Measurements from ENCODE around the gene ATF3. TPM values are rescaled to one million over a fixed set of nuclear protein-coding genes. Genes with fewer than 3 reads are reported as not detected.
"Not testable (repeated sequence)": the region's sequence is repeated elsewhere in the genome, so short reads cannot be mapped to it uniquely, and the experiment has no call there.

Gene ATF3
- total RNA-seq, 4 donors from 2014 or later: 1.8 to 42.6 (median 24.4) TPM

GRCh38 chr1:212656730-212657129, 48.2 kb downstream of the ATF3 start:
- Histone ChIP-seq H3K4me3 (no peak overlapping the region), H3K9me3 (no peaks in the 10 kb centered on the region), H3K36me3 (no peaks in the 10 kb centered on the region), H3K27ac (no peak overlapping the region), H3K27me3 (no peaks in the 10 kb centered on the region), H3K4me1 (no peaks in the 10 kb centered on the region)
- TF ChIP-seq CTCF (IDR thresholded peaks at IDR 0.05) (no peak), POLR2A (IDR thresholded peaks at IDR 0.05) (no peak)
- intact Hi-C loops (cut with DNase I; ENCODE audit: low total_unique reads): no loop called here
- DNase-seq: no peak

- intact Hi-C loops (cut with DNase I; ENCODE audit: low total_unique reads); H3K27ac ChIP-seq; H3K4me3 ChIP-seq; H3K4me1 ChIP-seq; DNase-seq; H3K27me3 ChIP-seq; H3K36me3 ChIP-seq; H3K9me3 ChIP-seq: not testable (repeated sequence)
Measured at GRCh38 chr1:212658250-212658649, 49.7 kb downstream of the ATF3 start.

GRCh38 chr1:212664409-212665199, 56.0 kb downstream of the ATF3 start:
- H3K9me3 ChIP-seq: no peaks in the 10 kb centered on the region
- DNase-seq: no peak
- intact Hi-C loops (cut with DNase I; ENCODE audit: low total_unique reads): loop anchor here (10.0 kb wide), 1 partner anchor 120 kb away; no protein-coding TSS in a partner anchor
- H3K27ac ChIP-seq: no peak overlapping the region
- H3K36me3 ChIP-seq: no peaks in the 10 kb centered on the region
- peaks cover 0 to 7% of the 10 kb centered on the region in 2 donors for H3K4me1 ChIP-seq
- no peak for TF ChIP-seq POLR2A (IDR thresholded peaks at IDR 0.05)
- no peak for TF ChIP-seq CTCF (IDR thresholded peaks at IDR 0.05)
- no peaks in the 10 kb centered on the region for H3K27me3 ChIP-seq
- no peak overlapping the region for H3K4me3 ChIP-seq

- peak; percentile 66 to 77 for DNase-seq
- no peaks in the 10 kb centered on the region for H3K27me3 ChIP-seq
- peaks cover 0 to 7% of the 10 kb centered on the region in 2 donors for H3K4me1 ChIP-seq
- H3K9me3 ChIP-seq: no peaks in the 10 kb centered on the region
- TF ChIP-seq CTCF (IDR thresholded peaks at IDR 0.05) (peak; percentile 86 to 96 (median 92)), POLR2A (IDR thresholded peaks at IDR 0.05) (no peak)
- peak overlapping the region; percentile 37 to 49 for H3K4me3 ChIP-seq
- H3K36me3 ChIP-seq: no peaks in the 10 kb centered on the region
- intact Hi-C loops (cut with DNase I; ENCODE audit: low total_unique reads): loop anchor here (10.0 kb wide), 1 partner anchor 119 kb away; no protein-coding TSS in a partner anchor
- H3K27ac ChIP-seq: peak overlapping the region; percentile 48 to 66
Measured at GRCh38 chr1:212665241-212666115, 56.9 kb downstream of the ATF3 start.

- intact Hi-C loops (cut with DNase I; ENCODE audit: low total_unique reads): loop anchor here (10.0 kb wide), 1 partner anchor 119 kb away; no protein-coding TSS in a partner anchor
- no peak overlapping the region for H3K27ac ChIP-seq
Measured at GRCh38 chr1:212666116-212666775, 57.7 kb downstream of the ATF3 start.

More at GRCh38 chr1:212666116-212666775, 57.7 kb downstream of the ATF3 start:
- Histone ChIP-seq H3K9me3 (no peaks in the 10 kb centered on the region), H3K4me1 (peaks cover 0 to 7% of the 10 kb centered on the region in 2 donors), H3K4me3 (no peak overlapping the region), H3K36me3 (no peaks in the 10 kb centered on the region), H3K27me3 (no peaks in the 10 kb centered on the region)
- TF ChIP-seq CTCF (IDR thresholded peaks at IDR 0.05) (no peak), POLR2A (IDR thresholded peaks at IDR 0.05) (no peak)
- no peak for DNase-seq

All from uterus (tissue), 4 donors.